SU-DHL-6 (cell line): Measurements from ENCODE around the gene MAP2K4.

Source experiments
- EZH2phosphoT487 ChIP-seq: fragments of 200-600 bp; sonication (generic), shearing (Covaris generic); conservative IDR thresholded peaks from 2 replicates; pipeline ENCODE4 v1.6.1; 2018; ENCODE audit warnings: mild to moderate bottlenecking, antibody characterized with exemption, low read length, moderate library complexity, mixed read lengths
- TF ChIP-seq, protein P1 (sequence below): fragments of 200-600 bp; sonication (generic); IDR thresholded peaks from one replicate; pipeline ENCODE4 v1.5.1; 2017; ENCODE audit warnings: antibody characterized with exemption, mild to moderate bottlenecking, low read length, moderate library complexity; ENCODE audit not compliant: insufficient read depth, poor library complexity, severe bottlenecking

GRCh38 chr17:12007466-12007865 is 13.2 kb upstream of the MAP2K4 start:
- TF ChIP-seq, protein P1, sequence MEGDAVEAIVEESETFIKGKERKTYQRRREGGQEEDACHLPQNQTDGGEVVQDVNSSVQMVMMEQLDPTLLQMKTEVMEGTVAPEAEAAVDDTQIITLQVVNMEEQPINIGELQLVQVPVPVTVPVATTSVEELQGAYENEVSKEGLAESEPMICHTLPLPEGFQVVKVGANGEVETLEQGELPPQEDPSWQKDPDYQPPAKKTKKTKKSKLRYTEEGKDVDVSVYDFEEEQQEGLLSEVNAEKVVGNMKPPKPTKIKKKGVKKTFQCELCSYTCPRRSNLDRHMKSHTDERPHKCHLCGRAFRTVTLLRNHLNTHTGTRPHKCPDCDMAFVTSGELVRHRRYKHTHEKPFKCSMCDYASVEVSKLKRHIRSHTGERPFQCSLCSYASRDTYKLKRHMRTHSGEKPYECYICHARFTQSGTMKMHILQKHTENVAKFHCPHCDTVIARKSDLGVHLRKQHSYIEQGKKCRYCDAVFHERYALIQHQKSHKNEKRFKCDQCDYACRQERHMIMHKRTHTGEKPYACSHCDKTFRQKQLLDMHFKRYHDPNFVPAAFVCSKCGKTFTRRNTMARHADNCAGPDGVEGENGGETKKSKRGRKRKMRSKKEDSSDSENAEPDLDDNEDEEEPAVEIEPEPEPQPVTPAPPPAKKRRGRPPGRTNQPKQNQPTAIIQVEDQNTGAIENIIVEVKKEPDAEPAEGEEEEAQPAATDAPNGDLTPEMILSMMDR, result no peak
- TF ChIP-seq EZH2phosphoT487, result no peak
